GM19043 (cell line): ENCODE data around the gene C15orf39.
"Not testable (repeated sequence)": the region's sequence is repeated elsewhere in the genome, so short reads cannot be mapped to it uniquely, and the experiment has no call there.

Experiments
- ATAC-seq: cut with Tn5 transposase; IDR thresholded peaks from one replicate; pipeline ENCODE4 v1.9.1; 2021; ENCODE audit warnings: low read depth; ENCODE audit not compliant: unreplicated experiment

Gene C15orf39

GRCh38 chr15:75201616-75202250 lies at the start of gene C15orf39:
TSS of gene C15orf39 (plus strand) at chr15:75201882. CDS start at chr15:75206049, 4,167 bp downstream.
- ATAC-seq = peak; percentile 32

DNA sequence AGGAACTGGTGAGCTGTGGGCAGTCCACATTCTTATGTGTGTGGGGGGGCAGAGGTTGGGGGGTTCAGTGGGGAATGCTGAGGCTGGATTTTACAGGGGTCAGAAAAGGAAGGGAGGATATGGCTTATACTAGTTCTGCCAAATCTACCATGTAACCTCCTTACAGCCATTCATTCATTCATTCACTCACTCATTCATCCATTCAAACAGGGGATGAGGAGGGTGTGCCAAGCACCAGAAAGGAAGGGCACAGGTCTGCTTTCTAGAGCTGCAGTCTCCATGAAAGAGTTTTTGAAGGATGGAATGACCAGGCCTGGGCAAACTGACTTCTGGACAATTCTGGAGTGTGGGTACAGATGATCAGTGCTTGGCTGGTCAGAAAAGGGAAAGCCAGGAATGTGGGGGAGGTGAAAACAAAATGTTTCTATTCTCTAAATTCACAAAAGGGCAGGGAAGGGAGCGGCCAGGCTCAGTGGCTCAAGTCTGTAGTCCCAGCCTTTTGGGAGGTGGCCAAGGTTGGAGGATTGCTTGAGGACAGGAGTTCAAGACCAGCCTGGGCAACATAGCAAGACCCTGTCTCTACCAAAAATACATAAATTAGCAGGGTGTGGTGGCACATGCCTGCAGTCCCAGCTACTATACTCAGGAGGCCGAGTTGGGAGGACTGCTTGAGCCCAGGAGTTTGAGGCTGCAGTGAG lies 49.2 kb upstream of the C15orf39 start:
- no peak for ATAC-seq

GRCh38 chr15:75153087-75153486 lies 48.6 kb upstream of the C15orf39 start:
- ATAC-seq = no peak

DNA sequence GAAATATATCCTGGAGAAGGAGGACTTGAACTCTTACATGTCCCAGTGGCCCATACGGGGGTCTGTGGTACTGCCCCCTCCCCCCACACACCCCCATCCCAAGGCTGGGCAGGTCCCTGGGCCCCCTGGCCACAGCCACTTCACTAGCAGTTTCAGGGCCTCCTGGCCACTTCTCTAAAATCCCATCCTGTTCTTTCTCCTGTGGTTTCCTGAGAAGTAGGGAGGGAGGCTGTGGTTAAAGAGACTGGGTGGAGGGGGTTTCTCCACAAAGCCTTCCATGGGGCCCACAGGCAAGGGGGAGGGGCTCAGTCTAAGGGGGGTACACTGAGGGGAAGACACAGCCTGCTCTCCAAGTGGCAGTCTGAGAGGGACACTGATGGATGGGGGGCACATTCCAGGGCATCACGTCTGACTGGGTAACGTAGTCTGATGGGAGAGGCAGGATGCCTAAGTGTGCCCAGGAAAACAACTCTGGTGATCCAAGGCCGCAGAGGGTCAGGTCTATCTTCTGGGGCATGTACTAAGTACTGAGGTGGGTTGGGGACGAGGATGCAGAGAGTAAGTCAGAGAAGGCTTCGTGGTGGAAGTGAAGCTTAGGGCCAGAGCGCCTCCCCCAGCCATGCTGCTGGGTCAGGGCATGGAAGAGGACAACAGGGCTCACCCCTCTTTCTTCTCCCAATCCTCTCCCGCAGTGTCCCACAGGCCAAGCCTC lies 48.0 kb upstream of the C15orf39 start:
- no peak for ATAC-seq

DNA sequence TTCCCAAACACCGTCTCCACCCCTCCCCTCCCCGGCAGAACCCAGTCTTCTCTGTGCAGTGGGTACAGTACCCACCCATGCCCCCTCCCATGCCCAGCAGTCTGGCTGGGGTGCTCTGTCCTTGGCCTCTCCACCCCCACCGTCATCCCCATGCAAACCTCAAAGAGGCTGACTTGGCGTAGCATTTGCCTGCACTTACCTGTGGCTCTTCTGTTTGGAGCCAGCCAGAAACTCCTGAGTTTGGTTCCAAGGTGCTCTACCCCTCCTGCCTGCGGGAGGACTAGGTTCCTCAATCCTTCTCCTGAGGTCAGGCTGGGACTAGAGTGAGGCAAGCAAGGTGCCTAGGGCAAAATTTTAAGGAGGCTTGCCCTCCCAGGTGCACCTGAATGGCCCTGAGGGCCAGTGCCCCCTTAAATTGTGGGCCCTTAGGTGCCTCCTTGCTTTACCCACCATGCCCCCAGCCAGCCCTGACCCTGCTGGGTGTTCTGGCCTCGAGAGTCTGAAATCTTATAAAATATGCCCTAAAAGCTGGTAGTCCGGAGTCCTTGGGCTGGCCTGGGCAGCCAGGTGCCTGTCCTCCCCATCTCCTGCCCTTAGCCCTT lies 47.1 kb upstream of the C15orf39 start:
- ATAC-seq = no peak

DNA sequence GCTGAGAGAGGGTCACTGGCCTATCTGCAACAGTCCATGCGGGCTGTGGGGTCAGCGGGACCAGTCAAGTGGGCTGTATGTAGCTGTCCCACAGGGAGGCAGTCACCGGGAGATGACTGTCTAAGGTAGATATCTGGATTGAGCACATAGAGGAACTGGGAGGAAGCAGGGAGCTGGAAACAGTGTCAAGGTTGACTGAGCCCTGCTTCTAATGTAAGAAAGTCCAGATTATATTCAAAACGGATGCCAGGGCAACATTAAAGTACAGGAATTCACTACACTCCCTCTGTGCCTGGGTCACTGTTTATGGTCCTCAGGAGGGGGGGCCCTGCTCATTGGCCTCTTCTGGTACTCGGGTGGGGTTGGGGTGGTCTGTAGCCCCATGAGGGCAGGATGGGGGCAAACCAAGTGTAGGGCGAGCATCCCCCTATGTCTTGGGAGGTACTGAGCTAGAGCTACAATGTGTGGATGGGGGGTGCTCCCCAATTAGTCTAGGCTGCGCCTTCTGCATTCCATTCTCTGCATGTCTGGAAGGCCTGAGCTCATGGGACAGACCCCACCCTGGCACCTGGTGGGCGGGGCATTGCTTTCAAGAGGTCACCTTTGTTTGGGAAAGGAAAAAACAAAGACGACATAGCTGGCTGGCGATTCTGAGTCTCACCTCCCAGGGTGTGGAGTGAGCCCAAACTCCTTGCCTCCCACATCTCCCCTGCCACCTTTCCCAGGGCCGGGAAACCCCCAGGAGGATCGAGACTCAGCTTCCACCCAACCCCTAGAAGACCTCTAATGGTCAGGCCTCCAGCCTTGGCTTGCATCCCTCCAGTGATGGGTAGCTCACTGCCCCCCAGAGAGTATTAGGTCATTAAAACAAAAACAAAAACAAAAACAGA lies 45.1 kb upstream of the C15orf39 start:
- no peak for ATAC-seq

DNA sequence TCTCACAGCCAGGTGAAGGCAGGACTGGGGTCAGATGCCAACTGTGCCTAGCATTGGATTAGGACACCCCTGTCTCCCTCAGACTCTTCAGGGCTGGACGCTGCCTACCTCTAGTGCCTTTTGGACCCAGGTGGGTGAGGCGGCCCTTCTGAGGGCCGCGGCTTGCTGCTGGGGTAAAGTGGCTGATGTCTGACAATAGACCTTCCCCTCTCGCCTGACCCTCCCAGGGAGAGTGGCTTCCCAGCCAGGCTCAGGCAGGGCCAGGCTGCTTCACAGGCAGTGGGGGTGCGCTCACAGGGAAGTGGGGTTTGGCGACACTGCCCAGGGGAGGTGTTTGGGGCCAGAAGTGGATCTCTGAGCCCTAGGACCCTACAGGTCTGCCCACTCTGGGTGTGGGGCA lies 43.3 kb upstream of the C15orf39 start:
- ATAC-seq = no peak

DNA sequence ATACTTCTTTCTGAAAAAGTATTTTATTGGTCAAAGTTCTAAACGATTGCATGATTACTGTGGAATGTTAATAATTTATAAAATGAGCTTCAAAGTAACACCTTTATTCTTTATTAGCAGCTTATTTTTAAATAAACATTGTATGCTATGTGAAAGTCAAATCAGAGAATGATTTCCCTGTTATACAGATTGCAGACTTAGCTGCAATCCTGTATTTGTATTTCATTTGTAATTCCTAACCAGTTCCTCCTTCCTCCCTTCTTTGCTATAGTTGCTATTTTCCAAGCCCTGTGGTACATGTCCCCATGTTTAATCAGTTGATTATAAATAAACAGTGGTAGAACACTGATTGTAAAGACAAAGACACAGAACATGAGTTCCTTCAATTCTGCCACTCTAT lies 42.4 kb upstream of the C15orf39 start:
- ATAC-seq = no peak

GRCh38 chr15:75161106-75161916 lies 40.4 kb upstream of the C15orf39 start:
- no peak for ATAC-seq

DNA sequence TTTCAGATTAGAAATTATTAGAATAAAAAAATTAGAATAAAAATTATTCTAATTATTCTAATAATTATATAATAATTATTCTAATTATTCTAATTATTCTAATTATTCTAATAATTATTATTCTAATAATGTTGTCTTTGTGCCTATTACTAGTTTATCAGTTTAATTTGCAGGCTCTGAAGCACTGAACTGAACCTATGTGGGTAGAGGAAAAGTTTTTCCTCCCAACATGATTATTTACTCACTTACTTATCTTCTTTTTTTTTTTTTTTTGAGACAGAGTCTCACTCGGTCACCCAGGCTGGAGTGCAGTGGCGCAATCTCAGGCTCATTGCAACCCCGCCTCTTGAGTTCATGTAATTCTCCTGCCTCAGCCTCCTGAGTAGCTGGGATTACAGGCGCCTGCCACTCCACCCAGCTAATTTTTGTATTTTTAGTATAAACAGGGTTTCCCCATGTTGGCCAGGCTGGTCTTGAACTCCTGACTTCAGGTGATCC lies 39.7 kb upstream of the C15orf39 start:
- ATAC-seq = no peak

DNA sequence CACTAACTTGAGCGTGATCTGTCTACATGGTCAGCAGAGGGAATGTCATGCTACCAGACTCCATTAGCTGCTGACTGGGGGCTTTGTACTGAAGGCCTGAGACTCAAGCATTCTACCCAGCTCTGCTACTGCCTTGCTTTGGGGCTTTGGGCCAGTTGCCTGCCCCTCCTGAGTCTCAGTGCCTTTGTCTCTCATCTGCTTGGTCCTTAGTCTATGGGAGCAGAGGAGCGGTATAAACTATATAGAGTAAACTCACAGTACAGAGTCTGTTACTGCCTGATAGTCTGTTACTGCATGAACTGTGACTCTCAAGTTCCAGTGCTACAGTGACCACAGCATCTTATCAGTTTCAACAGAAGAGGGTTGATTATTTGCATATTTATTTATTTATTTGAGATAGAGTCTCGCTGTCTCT lies 38.5 kb upstream of the C15orf39 start:
- no peak for ATAC-seq

DNA sequence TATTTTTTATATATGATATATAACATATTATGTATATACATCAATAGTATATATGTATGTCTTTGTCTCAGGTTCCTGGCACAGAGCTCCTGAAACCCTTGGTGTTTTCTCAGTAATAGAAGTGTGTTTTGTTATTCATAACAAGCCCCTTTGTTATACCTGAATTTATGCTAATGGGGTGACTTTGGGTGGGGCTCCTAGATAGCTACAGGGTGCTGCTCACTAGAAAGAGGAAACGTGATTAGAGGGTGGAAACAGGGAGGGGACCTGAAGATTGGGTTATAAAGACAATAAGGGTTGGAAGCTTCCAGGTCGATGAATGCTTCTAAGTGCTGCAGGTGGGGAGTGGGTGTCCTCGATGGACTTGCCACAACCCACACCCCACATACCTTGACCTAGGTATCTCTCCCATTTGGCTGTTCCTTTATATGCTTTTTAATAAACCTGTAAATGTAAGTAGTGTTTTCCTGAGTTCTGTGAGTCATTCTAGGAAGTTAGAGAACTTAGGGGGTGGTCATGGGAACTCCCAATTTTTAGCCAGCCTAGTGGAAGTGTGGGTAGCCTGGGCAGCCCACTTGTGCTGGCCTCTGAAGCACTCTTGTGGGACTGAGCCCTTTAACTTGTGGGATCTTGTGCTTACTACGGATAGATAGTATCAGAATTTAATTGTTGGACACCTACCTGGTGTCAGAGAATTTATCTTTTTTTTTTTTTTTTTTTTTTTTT lies 36.9 kb upstream of the C15orf39 start:
- no peak for ATAC-seq

DNA sequence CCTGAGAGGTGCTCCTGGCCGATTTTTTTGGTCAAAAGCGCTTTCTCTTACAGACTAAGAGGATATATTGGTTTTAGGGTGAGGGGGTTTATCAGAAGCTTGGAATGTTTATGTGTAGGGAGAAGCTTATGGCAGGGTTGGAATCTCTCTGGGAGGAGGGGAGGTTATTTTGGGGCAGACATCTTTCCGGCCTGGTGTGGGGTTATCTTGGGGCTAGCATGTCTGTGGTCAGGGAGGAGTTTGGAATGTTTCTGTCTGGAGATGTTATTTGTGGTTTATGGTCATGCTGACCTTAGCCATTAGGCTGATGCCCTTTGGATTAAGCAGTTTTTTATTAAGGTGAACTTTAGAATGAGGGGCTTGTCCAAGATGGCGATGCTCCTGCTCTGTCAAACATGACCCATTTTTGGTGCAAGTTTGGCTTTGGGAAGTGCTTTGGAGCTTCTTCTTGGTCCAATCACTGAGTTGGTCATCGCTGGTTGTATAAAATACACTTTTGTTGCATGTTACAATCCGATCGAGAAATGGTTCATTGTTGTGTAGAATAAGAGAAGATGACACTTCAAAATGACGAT lies 35.1 kb upstream of the C15orf39 start:
- not testable (repeated sequence) for ATAC-seq

DNA sequence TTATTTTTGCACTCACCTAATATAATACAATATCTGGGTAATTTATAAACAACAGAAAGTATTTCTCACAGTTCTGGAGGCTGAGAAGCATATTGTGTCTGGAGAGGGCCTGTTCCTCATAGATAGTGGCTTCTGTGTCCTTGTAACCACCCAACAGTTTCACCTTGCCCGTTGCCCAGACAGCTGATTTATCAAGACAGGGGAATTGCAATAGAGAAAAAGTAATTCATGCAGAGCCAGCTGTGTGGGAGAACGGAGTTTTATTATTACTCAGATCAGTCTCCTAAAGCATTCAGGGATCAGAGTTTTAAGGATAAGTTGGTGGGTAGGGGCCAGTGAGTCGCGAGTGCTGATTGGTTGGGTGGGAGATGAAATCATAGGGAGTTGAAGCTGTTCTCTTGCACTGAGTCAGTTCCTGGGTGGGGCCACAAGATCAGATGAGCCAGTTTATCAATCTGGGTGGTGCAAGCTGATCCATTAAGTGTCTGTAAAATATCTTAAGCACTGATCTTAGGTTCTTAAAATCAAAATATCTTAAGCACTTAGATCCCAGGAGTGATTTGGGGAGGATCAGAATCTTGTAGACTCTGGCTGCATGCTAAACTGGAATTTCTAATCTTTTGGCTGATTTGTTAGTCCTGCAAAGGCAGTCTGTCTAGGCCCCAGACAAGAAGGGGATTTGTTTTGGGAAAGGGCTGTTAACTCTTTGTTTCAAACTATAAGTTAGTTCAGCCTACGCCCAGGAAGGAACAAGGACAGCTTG lies 33.9 kb upstream of the C15orf39 start:
- ATAC-seq = no peak

DNA sequence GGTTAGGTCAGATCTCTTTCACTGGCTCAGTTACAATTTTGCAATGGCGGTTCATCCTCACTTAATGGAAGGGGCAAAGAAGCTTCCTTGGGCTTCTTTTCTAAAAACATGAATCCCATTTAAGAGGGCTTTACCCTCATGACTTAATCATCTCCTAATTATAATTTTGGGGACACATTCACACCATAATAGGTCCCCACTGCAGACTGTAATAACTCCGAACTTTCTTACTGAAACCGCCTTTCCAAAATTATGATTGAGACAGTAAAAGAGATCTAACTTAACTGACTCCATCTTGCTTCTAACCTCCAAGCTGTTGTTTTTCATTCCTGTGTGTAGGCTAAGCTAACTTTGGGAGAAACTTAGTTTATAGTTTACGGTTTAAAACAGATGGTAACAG lies 33.3 kb upstream of the C15orf39 start:
- no peak for ATAC-seq

GRCh38 chr15:75170203-75170602 lies 31.5 kb upstream of the C15orf39 start:
- no peak for ATAC-seq

DNA sequence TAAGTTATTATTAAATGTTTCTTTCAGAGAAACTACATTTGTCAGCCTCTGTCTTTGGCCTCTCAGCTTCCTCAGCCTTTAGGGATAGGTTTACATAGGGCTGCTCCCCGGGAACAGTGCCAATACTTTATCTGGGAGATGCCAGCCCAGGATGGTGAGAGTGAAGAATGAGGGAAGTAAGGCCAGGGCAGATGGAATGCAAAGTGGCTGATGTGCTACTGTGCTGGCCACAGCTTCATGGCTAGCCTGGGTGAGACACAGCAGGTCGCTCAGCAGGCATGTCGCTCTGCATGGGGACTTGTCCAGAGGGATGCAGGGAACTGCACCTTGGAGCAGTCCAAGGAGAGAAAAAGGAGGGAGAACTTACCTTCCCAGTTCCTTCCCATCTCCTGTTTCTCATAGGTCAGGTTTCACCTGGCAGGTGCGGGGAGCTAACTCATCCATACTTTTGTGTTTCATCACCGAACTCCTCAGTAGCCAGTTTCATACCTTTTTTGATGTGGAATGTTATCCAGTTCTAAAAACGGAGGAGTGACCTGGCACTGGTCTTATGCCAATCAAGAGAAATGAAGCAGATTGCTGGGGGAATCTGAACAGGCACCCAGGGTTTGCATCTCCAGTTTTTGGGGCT lies 30.9 kb upstream of the C15orf39 start:
- no peak for ATAC-seq
